MCF 10A (cell line): ENCODE data around the gene BMAL1. TPM values are rescaled to one million over a fixed set of nuclear protein-coding genes. Genes with fewer than 3 reads are reported as not detected.

Source experiments
- BruUV-seq: library from RNA; stranded (reverse); fragments of 400-500 nt; replicated peaks from 2 replicates; lab custom pipeline; 2021; lab: Mats Ljungman, UMichigan
- CTCF ChIA-PET: fragments of 300-600 bp; sonication (Branson Sonifier 250); formaldehyde crosslinking; extraction: SDS; loops from one replicate; lab custom pipeline; 2021; ENCODE audit warnings: antibody characterized with exemption, inconsistent platforms; lab: Yijun Ruan, JAX
- POLR2A ChIA-PET: fragments of 300-600, 350-650 bp; sonication (Branson Sonifier 250); formaldehyde crosslinking; extraction: SDS; loops from one replicate; lab custom pipeline; 2020; ENCODE audit warnings: antibody characterized with exemption, inconsistent platforms; lab: Yijun Ruan, JAX
- DNase-seq: peaks from one replicate; pipeline ENCODE4 v3.0.0-alpha.2; 2018; ENCODE audit not compliant: unreplicated experiment
- H3K27ac Mint-ChIP-seq: one replicate; pipeline ENCODE4 v1.8.0; 2022; ENCODE audit warnings: mild to moderate bottlenecking, low read depth, mixed read lengths; ENCODE audit not compliant: unreplicated experiment
- H3K27me3 Mint-ChIP-seq: one replicate; pipeline ENCODE4 v1.8.0; 2022; ENCODE audit warnings: mixed read lengths; ENCODE audit not compliant: insufficient read depth, unreplicated experiment
- H3K36me3 Mint-ChIP-seq: one replicate; pipeline ENCODE4 v1.8.0; 2022; ENCODE audit warnings: mild to moderate bottlenecking, moderate library complexity, mixed read lengths; ENCODE audit not compliant: insufficient read depth, unreplicated experiment
- H3K4me1 Mint-ChIP-seq: one replicate; pipeline ENCODE4 v1.8.0; 2022; ENCODE audit warnings: mixed read lengths; ENCODE audit not compliant: insufficient read depth, unreplicated experiment
- H3K4me3 Mint-ChIP-seq: one replicate; pipeline ENCODE4 v1.8.0; 2022; ENCODE audit warnings: mild to moderate bottlenecking, moderate library complexity, mixed read lengths; ENCODE audit not compliant: unreplicated experiment
- H3K9me3 Mint-ChIP-seq: one replicate; pipeline ENCODE4 v1.8.0; 2022; ENCODE audit warnings: mixed read lengths; ENCODE audit not compliant: unreplicated experiment
- CTCF ChIP-seq: fragments of 200-600 bp; IDR thresholded peaks from one replicate; pipeline ENCODE4 v1.8.0; 2022; ENCODE audit warnings: antibody characterized with exemption, mild to moderate bottlenecking; ENCODE audit not compliant: unreplicated experiment
- intact Hi-C: fragments of 100-400 bp; cut with micrococcal nuclease; formaldehyde crosslinking; loops from 2 replicates; pipeline ENCODE4 v1.14.1; 2022
- total RNA-seq: library from RNA; stranded (reverse); gene quantifications from 2 replicates; pipeline ENCODE4 v1.2.3, GENCODE V29; 2022

The BMAL1 gene
- total RNA-seq, 1 experiment from 2014 or later: 88.4 TPM

GRCh38 chr11:13343931-13344717 lies 66.5 kb downstream of the BMAL1 start:
- Mint-ChIP-seq H3K27me3 (no peaks in the 10 kb centered on the region), H3K4me1 (peaks cover 30% of the 10 kb centered on the region), H3K9me3 (no peaks in the 10 kb centered on the region), H3K27ac (no peak overlapping the region), H3K36me3 (peaks cover 12% of the 10 kb centered on the region), H3K4me3 (no peak overlapping the region)
- ChIA-PET CTCF (interaction anchor here (0.5 to 6.3 kb wide), 51 partner anchors 9 to 1165 kb away, joined by 3 to 243 read pairs (median 5); no protein-coding TSS in a partner anchor), POLR2A (interaction anchor here (0.7 to 1.5 kb wide), 7 partner anchors 65 to 184 kb away, joined by 3 to 5 read pairs (median 4); no protein-coding TSS in a partner anchor)
- TF ChIP-seq CTCF: peak; percentile 70
- DNase-seq: peak; percentile 86
- BruUV-seq: no TSS peak
- intact Hi-C loops: loop anchor here (1.0 to 5.0 kb wide), 4 partner anchors 94 to 382 kb away; no protein-coding TSS in a partner anchor

GRCh38 chr11:13344818-13345217 lies 67.2 kb downstream of the BMAL1 start:
- intact Hi-C loops: loop anchor here (1.0 to 5.0 kb wide), 4 partner anchors 95 to 383 kb away; no protein-coding TSS in a partner anchor
- H3K36me3 Mint-ChIP-seq: peaks cover 17% of the 10 kb centered on the region
- POLR2A ChIA-PET: no interaction called here
- no peak for TF ChIP-seq CTCF
- CTCF ChIA-PET: interaction anchor here (0.5 to 6.3 kb wide), 28 partner anchors 9 to 1166 kb away, joined by 3 to 243 read pairs (median 5); no protein-coding TSS in a partner anchor
- BruUV-seq: no TSS peak
- no peak overlapping the region for H3K27ac Mint-ChIP-seq
- peaks cover 23% of the 10 kb centered on the region for H3K4me1 Mint-ChIP-seq
- H3K27me3 Mint-ChIP-seq: no peaks in the 10 kb centered on the region
- DNase-seq: no peak
- H3K4me3 Mint-ChIP-seq: no peak overlapping the region
- H3K9me3 Mint-ChIP-seq: no peaks in the 10 kb centered on the region

GRCh38 chr11:13346470-13346869 lies 68.9 kb downstream of the BMAL1 start:
- peaks cover 16% of the 10 kb centered on the region for H3K36me3 Mint-ChIP-seq
- H3K9me3 Mint-ChIP-seq: no peaks in the 10 kb centered on the region
- peaks cover 9% of the 10 kb centered on the region for H3K4me1 Mint-ChIP-seq
- TF ChIP-seq CTCF: no peak
- no peak overlapping the region for H3K4me3 Mint-ChIP-seq
- BruUV-seq: no TSS peak
- CTCF ChIA-PET: interaction anchor here (0.9 to 6.3 kb wide), 5 partner anchors 12 to 383 kb away, joined by 3 to 243 read pairs (median 34); no protein-coding TSS in a partner anchor
- POLR2A ChIA-PET: no interaction called here
- no peak overlapping the region for H3K27ac Mint-ChIP-seq
- DNase-seq: no peak
- intact Hi-C loops: no loop called here
- H3K27me3 Mint-ChIP-seq: no peaks in the 10 kb centered on the region

GRCh38 chr11:13347901-13348300 lies 70.3 kb downstream of the BMAL1 start:
- no peak for TF ChIP-seq CTCF
- intact Hi-C loops: no loop called here
- CTCF ChIA-PET: interaction anchor here (6.3 kb wide), 1 partner anchor 136 kb away, joined by 243 read pairs; no protein-coding TSS in a partner anchor
- peaks cover 16% of the 10 kb centered on the region for H3K36me3 Mint-ChIP-seq
- no peak for DNase-seq
- no peak overlapping the region for H3K4me3 Mint-ChIP-seq
- no peaks in the 10 kb centered on the region for H3K27me3 Mint-ChIP-seq
- H3K27ac Mint-ChIP-seq: peak overlapping the region; percentile 92
- BruUV-seq: no TSS peak
- H3K4me1 Mint-ChIP-seq: peaks cover 8% of the 10 kb centered on the region
- H3K9me3 Mint-ChIP-seq: no peaks in the 10 kb centered on the region
- POLR2A ChIA-PET: interaction anchor here (1.0 to 1.3 kb wide), 2 partner anchors 9 to 138 kb away, joined by 3 to 6 read pairs; no protein-coding TSS in a partner anchor
